Hepatocyte (in vitro differentiated cells): Measurements from ENCODE around the gene EDC3. TPM values are rescaled to one million over a fixed set of nuclear protein-coding genes. Genes with fewer than 3 reads are reported as not detected.

Source experiments
- DNase-seq: peaks from one replicate; pipeline ENCODE4 v3.0.0-alpha.2; 2016; ENCODE audit warnings: low spot score
- H2AFZ ChIP-seq: fragments of 200-600 bp; sonication (generic); 2 replicates; pipeline ENCODE4 v1.6.0; 2016; ENCODE audit warnings: antibody characterized with exemption, mild to moderate bottlenecking
- H3K27ac ChIP-seq: fragments of 200-600 bp; sonication (generic); 2 replicates; pipeline ENCODE4 v1.5.1; 2016; ENCODE audit warnings: mild to moderate bottlenecking
- H3K27me3 ChIP-seq: fragments of 200-600 bp; sonication (generic); 2 replicates; pipeline ENCODE4 v1.6.1; 2016
- H3K36me3 ChIP-seq: fragments of 200-600 bp; sonication (generic); replicated peaks from 2 replicates; pipeline ENCODE4 v1.5.1; 2016; ENCODE audit warnings: low read depth; ENCODE audit not compliant: insufficient read depth
- H3K4me1 ChIP-seq: fragments of 200-600 bp; sonication (generic); 2 replicates; pipeline ENCODE4 v1.5.1; 2016; ENCODE audit warnings: mild to moderate bottlenecking, moderate library complexity; ENCODE audit not compliant: insufficient read depth
- H3K4me2 ChIP-seq: fragments of 200-600 bp; sonication (generic); 2 replicates; pipeline ENCODE4 v1.6.0; 2016
- H3K4me3 ChIP-seq: fragments of 200-600 bp; sonication (generic); 2 replicates; pipeline ENCODE4 v1.5.1; 2016; ENCODE audit warnings: mild to moderate bottlenecking
- H3K79me2 ChIP-seq: fragments of 200-600 bp; sonication (generic); 2 replicates; pipeline ENCODE4 v1.6.0; 2017; ENCODE audit warnings: mild to moderate bottlenecking
- H3K9me2 ChIP-seq: fragments of 200-600 bp; sonication (generic); replicated peaks from 2 replicates; pipeline ENCODE4 v1.6.0; 2017; ENCODE audit warnings: mild to moderate bottlenecking; ENCODE audit not compliant: insufficient read depth
- H3K9me3 ChIP-seq: fragments of 200-600 bp; sonication (generic); 2 replicates; pipeline ENCODE4 v1.5.1; 2016; ENCODE audit warnings: low read depth, mild to moderate bottlenecking
- H4K20me1 ChIP-seq: fragments of 200-600 bp; sonication (generic); 2 replicates; pipeline ENCODE4 v1.6.0; 2016; ENCODE audit warnings: mild to moderate bottlenecking; ENCODE audit not compliant: insufficient read depth, poor library complexity, severe bottlenecking
- EZH2phosphoT487 ChIP-seq: fragments of 200-600 bp; sonication (generic); IDR thresholded peaks from one replicate; pipeline ENCODE4 v1.6.1; 2018; ENCODE audit warnings: antibody characterized with exemption, mild to moderate bottlenecking, low read depth, moderate library complexity; ENCODE audit not compliant: unreplicated experiment, severe bottlenecking
- whole genome bisulfite sequencing: methylation state at CpG from one replicate; pipeline ENCODE4 v1.1.6; 2016; ENCODE audit warnings: low lambda C conversion rate; ENCODE audit errors: missing lambda C conversion rate; 5-methylcytosine and 5-hydroxymethylcytosine counted together
- polyA plus RNA-seq: library from polyadenylated mRNA; unstranded; fragments of >200 nt; fragmentation: Nextera tagmentation; extraction: Ambion mirVana; gene quantifications from 2 replicates; pipeline ENCODE4 v1.2.1, GENCODE V29; 2016
- total RNA-seq: library from RNA; depleted of rRNA; stranded (reverse); fragments of >200 nt; gene quantifications from 2 replicates; pipeline ENCODE4 v1.2.3, GENCODE V29; 2014

Gene EDC3
- total and polyA plus RNA-seq, 2 experiments from 2014 or later: 11.5 to 31.4 TPM

DNA sequence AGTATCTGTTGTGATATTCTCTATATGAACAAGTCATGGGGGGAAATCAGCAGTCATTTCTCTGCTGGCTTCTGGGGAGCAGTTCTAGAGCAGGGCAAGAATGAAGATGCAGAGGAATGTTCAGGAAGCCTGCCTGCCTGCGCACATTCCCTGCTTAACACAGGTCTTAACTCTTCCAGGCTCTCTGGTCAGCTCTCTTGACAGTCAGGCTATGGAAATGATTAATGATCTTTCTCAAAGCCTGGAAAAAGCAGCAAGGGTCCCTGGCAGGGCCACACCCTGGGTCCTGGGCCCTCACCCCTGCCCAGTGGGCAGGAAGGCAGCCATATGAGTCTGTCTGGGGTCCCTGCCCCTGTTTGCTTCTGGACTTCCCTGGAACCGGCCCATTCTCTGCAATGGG lies 111.6 kb downstream of the EDC3 start:
- no peaks in the 10 kb centered on the region for H3K9me3 ChIP-seq
- no peak overlapping the region for H3K4me3 ChIP-seq
- H3K4me1 ChIP-seq: peaks cover 10% of the 10 kb centered on the region
- 68% methylated on average over 2 of the region's 2 CpGs for WGBS
- H4K20me1 ChIP-seq: no peaks in the 10 kb centered on the region
- no peak overlapping the region for H3K4me2 ChIP-seq
- H2AFZ ChIP-seq: no peak overlapping the region
- no peak for DNase-seq
- no peaks in the 10 kb centered on the region for H3K79me2 ChIP-seq
- H3K9me2 ChIP-seq: no peaks in the 10 kb centered on the region
- no peak overlapping the region for H3K27ac ChIP-seq
- no peak for TF ChIP-seq EZH2phosphoT487
- H3K27me3 ChIP-seq: no peaks in the 10 kb centered on the region
- H3K36me3 ChIP-seq: no peaks in the 10 kb centered on the region

Other genes with a start within 250 kb of the EDC3 start
- gene UBL7, start 234.9 kb downstream of the EDC3 start, total RNA-seq: 39.2 and 54.6 TPM in 2 replicates
- 50.9 and 60.2 TPM in 2 replicates for gene UBL7, start 234.9 kb downstream of the EDC3 start, polyA plus RNA-seq
- 13.2 and 19.7 TPM in 2 replicates for gene ARID3B, start 154.8 kb downstream of the EDC3 start, total RNA-seq
- gene ARID3B, start 154.8 kb downstream of the EDC3 start, polyA plus RNA-seq: 15.7 and 19.8 TPM in 2 replicates
- gene CLK3, start 80.2 kb downstream of the EDC3 start, total RNA-seq: 71.3 and 94.6 TPM in 2 replicates
- 69.0 and 91.7 TPM in 2 replicates for gene CLK3, start 80.2 kb downstream of the EDC3 start, polyA plus RNA-seq
- 17.0 and 23.5 TPM in 2 replicates for gene CYP1A1, start 29.5 kb upstream of the EDC3 start, total RNA-seq
- 19.1 and 22.6 TPM in 2 replicates for gene CYP1A1, start 29.5 kb upstream of the EDC3 start, polyA plus RNA-seq
- gene CYP1A2, start 52.8 kb upstream of the EDC3 start, total RNA-seq: 0.40 TPM in 1 of 2 replicates, not detected in the other
- 0.17 TPM in 1 of 2 replicates, not detected in the other for gene CYP1A2, start 52.8 kb upstream of the EDC3 start, polyA plus RNA-seq
- gene CSK, start 86.1 kb upstream of the EDC3 start, total RNA-seq: 15.8 and 16.9 TPM in 2 replicates
- 19.1 and 21.8 TPM in 2 replicates for gene CSK, start 86.1 kb upstream of the EDC3 start, polyA plus RNA-seq
- gene LMAN1L, start 116.8 kb upstream of the EDC3 start, total RNA-seq: not detected in 2 replicates
- not detected in 2 replicates for gene LMAN1L, start 116.8 kb upstream of the EDC3 start, polyA plus RNA-seq
- gene CPLX3, start 130.6 kb upstream of the EDC3 start, total RNA-seq: not detected in 2 replicates
- gene CPLX3, start 130.6 kb upstream of the EDC3 start, polyA plus RNA-seq: 0.10 TPM in 1 of 2 replicates, not detected in the other
- gene ULK3, start 147.1 kb upstream of the EDC3 start, total RNA-seq: 37.6 and 40.4 TPM in 2 replicates
- gene ULK3, start 147.1 kb upstream of the EDC3 start, polyA plus RNA-seq: 45.7 and 46.3 TPM in 2 replicates
- 64.0 and 84.3 TPM in 2 replicates for gene SCAMP2, start 177.3 kb upstream of the EDC3 start, total RNA-seq
- gene SCAMP2, start 177.3 kb upstream of the EDC3 start, polyA plus RNA-seq: 123 and 130 TPM in 2 replicates
- 41.1 and 43.8 TPM in 2 replicates for gene MPI, start 194.0 kb upstream of the EDC3 start, total RNA-seq
- 32.6 and 32.8 TPM in 2 replicates for gene MPI, start 194.0 kb upstream of the EDC3 start, polyA plus RNA-seq
- 36.9 and 45.9 TPM in 2 replicates for gene FAM219B, start 210.8 kb upstream of the EDC3 start, total RNA-seq
- gene FAM219B, start 210.8 kb upstream of the EDC3 start, polyA plus RNA-seq: 34.5 and 35.9 TPM in 2 replicates
- 151 and 197 TPM in 2 replicates for gene COX5A, start 242.0 kb upstream of the EDC3 start, total RNA-seq
- 404 and 449 TPM in 2 replicates for gene COX5A, start 242.0 kb upstream of the EDC3 start, polyA plus RNA-seq